ACC112 (cell line): Measurements from ENCODE around the gene SH3RF3.

ENCODE experiments used
- H2AFZ ChIP-seq: fragments of 200-600 bp; sonication (generic); one replicate; pipeline ENCODE4 v1.6.0; 2017; ENCODE audit warnings: antibody characterized with exemption, low read length; ENCODE audit not compliant: unreplicated experiment
- H3K27ac ChIP-seq: fragments of 200-600 bp; sonication (generic); 2 replicates; pipeline ENCODE4 v1.5.1; 2014; ENCODE audit warnings: low read depth, mild to moderate bottlenecking, antibody characterized with exemption, low read length, moderate library complexity
- H3K27me3 ChIP-seq: fragments of 200-600 bp; sonication (generic); 2 replicates; pipeline ENCODE4 v1.6.1; 2014; ENCODE audit warnings: mild to moderate bottlenecking, antibody characterized with exemption, low read length, moderate library complexity, mixed read lengths; ENCODE audit not compliant: insufficient read depth
- H3K36me3 ChIP-seq: fragments of 200-600 bp; sonication (generic); 2 replicates; pipeline ENCODE4 v1.6.1; 2016; ENCODE audit warnings: mild to moderate bottlenecking, antibody characterized with exemption, low read length, moderate library complexity, mixed read lengths; ENCODE audit not compliant: insufficient read depth
- H3K4me1 ChIP-seq: fragments of 200-600 bp; sonication (generic); one replicate; pipeline ENCODE4 v1.6.1; 2016; ENCODE audit warnings: low read length, mixed read lengths; ENCODE audit not compliant: insufficient read depth, unreplicated experiment, control insufficient read depth
- H3K4me3 ChIP-seq: fragments of 200-600 bp; sonication (generic); 2 replicates; pipeline ENCODE4 v1.5.1; 2014; ENCODE audit warnings: mild to moderate bottlenecking, low read depth, low read length
- H3K79me2 ChIP-seq: fragments of 200-600 bp; sonication (generic); one replicate; pipeline ENCODE4 v1.6.0; 2016; ENCODE audit warnings: low read length; ENCODE audit not compliant: control insufficient read depth, unreplicated experiment, insufficient read depth

SH3RF3 gene

GRCh38 chr2:109339519-109339966 is 210.5 kb downstream of the SH3RF3 start:
- H3K4me1 ChIP-seq: peaks cover 60% of the 10 kb centered on the region
- no peaks in the 10 kb centered on the region for H3K36me3 ChIP-seq
- H3K27ac ChIP-seq: peak overlapping the region; percentile 76
- H3K79me2 ChIP-seq: peaks cover 32% of the 10 kb centered on the region
- H2AFZ ChIP-seq: no peak overlapping the region
- no peak overlapping the region for H3K4me3 ChIP-seq
- no peaks in the 10 kb centered on the region for H3K27me3 ChIP-seq

DNA sequence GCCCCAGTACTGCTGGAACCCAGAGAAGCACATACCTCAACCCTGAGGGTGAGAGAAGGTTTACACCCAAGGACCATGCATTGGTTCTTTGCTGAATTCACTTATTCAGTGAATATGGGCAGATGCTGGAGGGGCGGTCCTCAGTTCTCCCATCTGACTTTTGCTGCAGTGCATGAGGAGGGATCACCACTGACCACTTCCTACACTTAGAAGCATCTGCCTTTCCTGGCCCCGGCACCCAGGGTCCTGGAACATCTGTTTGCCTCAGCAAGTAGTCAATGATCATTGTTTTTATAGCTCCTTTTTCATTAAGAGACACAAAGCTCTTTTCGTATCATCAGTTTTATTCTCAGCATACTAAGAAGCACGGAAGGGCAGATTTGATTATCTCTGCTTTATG is 211.4 kb downstream of the SH3RF3 start:
- Histone ChIP-seq H3K79me2 (peaks cover 23% of the 10 kb centered on the region), H3K4me1 (peaks cover 52% of the 10 kb centered on the region), H2AFZ (no peak overlapping the region), H3K36me3 (no peaks in the 10 kb centered on the region), H3K27ac (no peak overlapping the region), H3K27me3 (no peaks in the 10 kb centered on the region), H3K4me3 (no peak overlapping the region)

DNA sequence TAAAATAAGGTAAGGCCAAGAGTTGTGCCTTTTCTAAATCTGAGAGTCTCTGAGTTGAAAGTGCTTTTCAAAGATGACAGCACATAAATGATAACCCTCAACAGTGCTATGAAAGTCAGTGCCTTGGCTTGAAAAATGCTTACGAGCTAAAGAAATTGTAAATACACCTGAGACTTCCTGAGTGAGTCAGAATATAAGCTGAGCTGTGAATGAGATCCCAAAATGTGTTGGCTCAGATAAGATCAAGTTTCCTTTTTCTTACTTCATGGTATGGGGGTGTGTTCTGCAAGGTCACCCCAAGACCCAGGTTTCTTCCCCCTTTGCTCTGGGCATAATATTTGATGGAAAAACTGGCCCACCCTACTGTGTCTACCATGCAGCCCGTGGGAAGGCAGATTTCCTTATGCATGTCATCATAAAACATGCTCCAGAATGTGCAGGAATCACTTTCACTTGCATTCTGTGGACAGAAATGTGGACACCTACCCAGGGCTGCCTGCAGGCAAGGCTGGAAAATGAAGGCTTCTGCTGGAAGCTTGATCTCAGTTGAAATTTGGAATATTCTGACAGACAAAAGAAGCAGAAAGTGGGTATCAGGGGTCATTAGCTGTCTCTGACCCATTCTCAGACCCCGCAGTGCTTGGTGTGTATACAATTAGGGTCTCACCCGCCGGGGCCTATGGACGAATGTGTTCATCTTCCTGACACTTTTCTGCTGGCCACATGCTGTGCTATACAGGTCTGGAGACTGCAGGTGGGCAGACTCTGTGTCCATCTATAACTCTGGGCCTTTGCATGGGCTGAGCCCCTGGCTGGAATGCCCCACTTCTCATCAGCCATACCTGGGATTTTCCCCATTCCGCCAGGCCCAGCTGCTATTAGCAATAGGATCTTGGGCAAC is 212.6 kb downstream of the SH3RF3 start:
- Histone ChIP-seq H3K4me3 (no peak overlapping the region), H3K36me3 (no peaks in the 10 kb centered on the region), H3K27ac (no peak overlapping the region), H3K79me2 (peaks cover 20% of the 10 kb centered on the region), H2AFZ (no peak overlapping the region), H3K4me1 (peaks cover 41% of the 10 kb centered on the region), H3K27me3 (no peaks in the 10 kb centered on the region)

DNA sequence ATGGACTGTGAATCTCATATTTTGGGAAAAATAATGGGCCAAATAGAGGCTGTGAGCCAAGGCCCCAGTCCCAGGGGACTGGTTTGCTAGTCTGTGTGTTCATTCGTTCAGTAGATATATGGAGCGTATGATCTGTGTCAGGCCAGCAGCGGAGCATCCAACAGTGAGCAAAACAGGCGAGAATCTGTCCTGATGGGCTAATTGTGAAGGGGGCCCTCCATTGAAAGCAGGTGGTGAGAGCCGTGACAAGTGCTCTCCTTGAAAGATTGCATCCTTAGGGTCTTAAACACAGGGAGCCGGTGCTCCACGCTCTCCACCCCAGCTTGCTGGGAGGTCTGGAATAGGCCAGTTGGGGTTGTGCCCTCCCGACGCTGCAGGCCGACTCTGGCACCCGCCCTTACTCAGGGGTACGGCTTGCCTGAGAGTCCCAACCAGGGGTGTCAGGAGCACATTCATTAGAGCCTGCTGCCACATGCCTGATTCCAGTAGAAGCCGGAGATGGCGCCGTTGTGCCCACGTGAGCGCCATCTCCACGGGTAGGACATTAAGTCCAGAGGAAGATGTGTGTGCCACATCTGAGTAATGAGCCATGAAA is 213.3 kb downstream of the SH3RF3 start:
- Histone ChIP-seq H3K27ac (no peak overlapping the region), H3K27me3 (no peaks in the 10 kb centered on the region), H3K4me3 (no peak overlapping the region), H2AFZ (no peak overlapping the region), H3K79me2 (peaks cover 12% of the 10 kb centered on the region), H3K4me1 (peaks cover 37% of the 10 kb centered on the region), H3K36me3 (no peaks in the 10 kb centered on the region)

- H2AFZ ChIP-seq: no peak overlapping the region
- peaks cover 37% of the 10 kb centered on the region for H3K4me1 ChIP-seq
- no peaks in the 10 kb centered on the region for H3K36me3 ChIP-seq
- no peak overlapping the region for H3K27ac ChIP-seq
- no peaks in the 10 kb centered on the region for H3K27me3 ChIP-seq
- H3K79me2 ChIP-seq: peaks cover 9% of the 10 kb centered on the region
- no peak overlapping the region for H3K4me3 ChIP-seq
Observed at GRCh38 chr2:109342930-109343329, 213.9 kb downstream of the SH3RF3 start.

DNA sequence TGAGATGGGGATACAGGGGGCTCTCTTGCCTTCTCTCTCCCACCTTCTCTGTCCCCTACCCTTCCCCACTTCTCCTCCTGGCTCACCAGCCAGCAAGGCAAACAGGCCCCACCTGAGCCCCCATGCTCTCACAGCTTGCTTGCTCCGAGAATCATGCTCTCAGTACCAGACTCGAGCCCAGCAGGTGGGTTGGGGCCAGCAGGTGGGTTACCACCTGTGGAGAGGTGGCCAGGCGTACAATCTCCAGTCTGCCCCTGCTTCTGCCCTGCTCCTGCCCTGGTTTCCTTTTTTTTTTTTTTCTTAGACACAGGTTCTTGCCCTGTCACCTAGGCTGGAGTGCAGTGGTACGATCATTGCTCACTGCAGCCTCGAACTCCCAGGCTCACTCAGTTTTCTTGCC is 214.5 kb downstream of the SH3RF3 start:
- Histone ChIP-seq H2AFZ (no peak overlapping the region), H3K4me1 (peaks cover 37% of the 10 kb centered on the region), H3K27ac (no peak overlapping the region), H3K79me2 (peaks cover 3% of the 10 kb centered on the region), H3K4me3 (no peak overlapping the region), H3K27me3 (no peaks in the 10 kb centered on the region), H3K36me3 (no peaks in the 10 kb centered on the region)

DNA sequence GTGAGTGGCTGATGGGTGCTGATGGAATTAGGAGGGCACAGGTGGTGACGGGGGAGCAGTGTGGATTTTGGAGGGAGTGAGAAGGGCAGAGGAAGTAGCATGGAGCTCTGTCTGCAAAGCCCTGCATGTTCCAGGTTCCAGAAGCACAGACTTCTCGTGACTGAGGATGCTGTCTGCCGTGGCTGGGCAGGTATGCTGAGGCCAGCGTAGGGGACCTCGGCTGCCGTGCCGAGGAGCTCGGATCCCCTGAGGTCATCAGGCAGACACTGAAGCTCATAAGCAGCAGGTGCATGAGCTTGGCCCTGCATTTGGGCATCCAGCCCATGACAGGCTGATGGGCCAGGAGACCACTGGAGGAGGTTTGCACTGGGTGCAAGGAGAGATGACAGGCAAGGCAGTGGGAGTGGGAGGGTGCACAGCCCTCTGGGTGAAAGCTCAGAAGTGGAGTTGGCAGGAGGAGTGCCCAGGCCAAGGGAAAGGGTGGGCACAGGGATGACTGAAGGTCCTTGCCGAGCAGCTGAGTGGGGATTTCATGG is 215.3 kb downstream of the SH3RF3 start:
- H3K36me3 ChIP-seq: no peaks in the 10 kb centered on the region
- no peak overlapping the region for H2AFZ ChIP-seq
- H3K4me3 ChIP-seq: no peak overlapping the region
- peaks cover 29% of the 10 kb centered on the region for H3K4me1 ChIP-seq
- H3K27ac ChIP-seq: no peak overlapping the region
- H3K27me3 ChIP-seq: no peaks in the 10 kb centered on the region
- no peaks in the 10 kb centered on the region for H3K79me2 ChIP-seq

GRCh38 chr2:109345091-109345490 is 216.1 kb downstream of the SH3RF3 start:
- H2AFZ ChIP-seq: no peak overlapping the region
- peaks cover 24% of the 10 kb centered on the region for H3K4me1 ChIP-seq
- no peak overlapping the region for H3K4me3 ChIP-seq
- H3K27ac ChIP-seq: no peak overlapping the region
- no peaks in the 10 kb centered on the region for H3K27me3 ChIP-seq
- no peaks in the 10 kb centered on the region for H3K36me3 ChIP-seq
- H3K79me2 ChIP-seq: no peaks in the 10 kb centered on the region

GRCh38 chr2:109345653-109346480 is 216.9 kb downstream of the SH3RF3 start:
- Histone ChIP-seq H3K27ac (no peak overlapping the region), H3K36me3 (no peaks in the 10 kb centered on the region), H3K27me3 (no peaks in the 10 kb centered on the region), H2AFZ (no peak overlapping the region), H3K4me3 (no peak overlapping the region), H3K79me2 (no peaks in the 10 kb centered on the region), H3K4me1 (peaks cover 24% of the 10 kb centered on the region)

- Histone ChIP-seq H2AFZ (no peak overlapping the region), H3K4me1 (peaks cover 24% of the 10 kb centered on the region), H3K36me3 (no peaks in the 10 kb centered on the region), H3K79me2 (no peaks in the 10 kb centered on the region), H3K27me3 (no peaks in the 10 kb centered on the region), H3K27ac (no peak overlapping the region), H3K4me3 (no peak overlapping the region)
Observed at GRCh38 chr2:109346601-109347228, 217.7 kb downstream of the SH3RF3 start.
